HFFc6 (cell line): ENCODE measurements around the gene IDI1. TPM values are rescaled to one million over a fixed set of nuclear protein-coding genes. Genes with fewer than 3 reads are reported as not detected.

Experiments
- DNase-seq: peaks from one replicate; pipeline ENCODE4 v3.0.0-alpha.2; 2018
- H3K27ac Mint-ChIP-seq: 2 replicates; pipeline ENCODE4 v1.8.0; 2020; ENCODE audit warnings: mild to moderate bottlenecking, mixed read lengths
- H3K27me3 Mint-ChIP-seq: 2 replicates; pipeline ENCODE4 v1.8.0; 2021; ENCODE audit warnings: mild to moderate bottlenecking, moderate library complexity, mixed read lengths; ENCODE audit not compliant: insufficient read depth
- H3K36me3 Mint-ChIP-seq: 2 replicates; pipeline ENCODE4 v1.8.0; 2021; ENCODE audit warnings: low read depth, mixed read lengths
- H3K4me1 Mint-ChIP-seq: 2 replicates; pipeline ENCODE4 v1.8.0; 2020; ENCODE audit warnings: low read depth, mixed read lengths
- H3K4me3 Mint-ChIP-seq: 2 replicates; pipeline ENCODE4 v1.8.0; 2020; ENCODE audit warnings: mild to moderate bottlenecking, moderate library complexity, mixed read lengths
- H3K9me3 Mint-ChIP-seq: 2 replicates; pipeline ENCODE4 v1.8.0; 2020; ENCODE audit warnings: mild to moderate bottlenecking, mixed read lengths
- CTCF ChIP-seq: fragments of 200-600 bp; sonication (generic); IDR thresholded peaks from 2 replicates; pipeline ENCODE4 v1.5.0; 2021; ENCODE audit warnings: antibody characterized with exemption, mild to moderate bottlenecking
- total RNA-seq, 6 experiments: library from RNA; stranded (reverse); fragmentation: NEBNext Ultra II Directional; extraction: Animal tissue kit (Norgen Biotek cat#: 25700); gene quantifications; 2 replicates in 1 of 6; 3 replicates in 5 of 6; pipeline ENCODE4 v1.2.3, GENCODE V29; 2021

IDI1 gene
- total RNA-seq, 6 experiments from 2014 or later = 17.5 to 22.8 (median 20.2) TPM

GRCh38 chr10:997266-998022 is 51.5 kb downstream of the IDI1 start:
- H3K27me3 Mint-ChIP-seq = peaks cover 2% of the 10 kb centered on the region
- H3K36me3 Mint-ChIP-seq = peaks cover 69% of the 10 kb centered on the region
- H3K4me1 Mint-ChIP-seq = no peaks in the 10 kb centered on the region; the same call in 1 of the 2 replicates
- no peak overlapping the region for H3K4me3 Mint-ChIP-seq
- H3K27ac Mint-ChIP-seq = no peak overlapping the region
- no peak for DNase-seq
- TF ChIP-seq CTCF = no peak
- peaks cover 7% of the 10 kb centered on the region for H3K9me3 Mint-ChIP-seq

- H3K4me1 Mint-ChIP-seq = peaks cover 4% of the 10 kb centered on the region
- no peak overlapping the region for H3K27ac Mint-ChIP-seq
- H3K36me3 Mint-ChIP-seq = peaks cover 59% of the 10 kb centered on the region
- peaks cover 2% of the 10 kb centered on the region for H3K27me3 Mint-ChIP-seq
- H3K9me3 Mint-ChIP-seq = no peaks in the 10 kb centered on the region
- no peak for DNase-seq
- no peak for TF ChIP-seq CTCF
- no peak overlapping the region for H3K4me3 Mint-ChIP-seq
Measured at GRCh38 chr10:996031-996430, 52.9 kb downstream of the IDI1 start.

- TF ChIP-seq CTCF = no peak
- peaks cover 2% of the 10 kb centered on the region for H3K27me3 Mint-ChIP-seq
- H3K4me3 Mint-ChIP-seq = no peak overlapping the region
- DNase-seq = no peak
- H3K36me3 Mint-ChIP-seq = peaks cover 59% of the 10 kb centered on the region
- no peak overlapping the region; the same call in 1 of the 2 replicates for H3K27ac Mint-ChIP-seq
- no peaks in the 10 kb centered on the region for H3K9me3 Mint-ChIP-seq
- H3K4me1 Mint-ChIP-seq = peaks cover 9% of the 10 kb centered on the region
Measured at GRCh38 chr10:995559-995926, 53.4 kb downstream of the IDI1 start.

GRCh38 chr10:994836-995558 is 53.9 kb downstream of the IDI1 start:
- Mint-ChIP-seq H3K9me3 (no peaks in the 10 kb centered on the region), H3K4me1 (peaks cover 14% of the 10 kb centered on the region), H3K36me3 (peaks cover 62% of the 10 kb centered on the region), H3K4me3 (no peak overlapping the region), H3K27ac (peak overlapping the region; percentile 22; the same call in 1 of the 2 replicates), H3K27me3 (no peaks in the 10 kb centered on the region; the same call in none of the 2 replicates)
- DNase-seq = no peak
- TF ChIP-seq CTCF = no peak

- no peak overlapping the region for H3K27ac Mint-ChIP-seq
- no peak for TF ChIP-seq CTCF
- no peak overlapping the region for H3K4me3 Mint-ChIP-seq
- DNase-seq = no peak
- H3K4me1 Mint-ChIP-seq = peaks cover 27% of the 10 kb centered on the region
- H3K27me3 Mint-ChIP-seq = peaks cover 2% of the 10 kb centered on the region; the same call in 1 of the 2 replicates
- H3K9me3 Mint-ChIP-seq = peaks cover 7% of the 10 kb centered on the region
- H3K36me3 Mint-ChIP-seq = peaks cover 63% of the 10 kb centered on the region
Measured at GRCh38 chr10:992871-993270, 56.0 kb downstream of the IDI1 start.
